ENCODE measurements around the gene OR2T6. TPM values are rescaled to one million over a fixed set of nuclear protein-coding genes. Genes with fewer than 3 reads are reported as not detected.
"Not testable (repeated sequence)": the region's sequence is repeated elsewhere in the genome, so short reads cannot be mapped to it uniquely, and the experiment has no call there.

The OR2T6 gene
- total and polyA plus RNA-seq, 12 donors = not detected

DNA sequence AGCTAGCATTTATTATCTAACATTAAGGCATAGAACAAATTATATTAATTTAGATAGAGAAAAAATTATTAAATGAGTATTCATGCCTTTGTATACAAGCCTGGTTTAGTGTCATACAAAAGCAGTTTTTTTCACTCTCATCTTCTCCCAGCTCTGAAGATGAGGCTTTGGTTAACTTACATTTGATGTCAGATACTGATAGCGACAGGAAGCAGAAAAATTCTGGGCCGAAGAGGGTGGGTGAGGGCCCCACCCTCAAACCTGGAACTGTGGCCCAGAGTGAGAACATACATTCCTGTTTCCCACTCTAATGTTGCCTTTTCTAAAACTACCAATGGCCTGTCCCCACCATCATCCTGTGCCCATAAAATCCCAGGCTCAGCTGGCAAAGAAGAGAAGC is 42.3 kb downstream of the OR2T6 start:
- no peak for ATAC-seq
- 62 to 71% methylated on average over 2 of the region's 2 CpGs for WGBS, 2 donors
- intact Hi-C loops (cut with DNase I) = no loop called here
- no peaks in the 10 kb centered on the region for H3K4me1 ChIP-seq
- no peak overlapping the region for H3K27ac ChIP-seq
- DNase-seq = no peak
- no peaks in the 10 kb centered on the region for H3K27me3 ChIP-seq
- TF ChIP-seq, protein P1, sequence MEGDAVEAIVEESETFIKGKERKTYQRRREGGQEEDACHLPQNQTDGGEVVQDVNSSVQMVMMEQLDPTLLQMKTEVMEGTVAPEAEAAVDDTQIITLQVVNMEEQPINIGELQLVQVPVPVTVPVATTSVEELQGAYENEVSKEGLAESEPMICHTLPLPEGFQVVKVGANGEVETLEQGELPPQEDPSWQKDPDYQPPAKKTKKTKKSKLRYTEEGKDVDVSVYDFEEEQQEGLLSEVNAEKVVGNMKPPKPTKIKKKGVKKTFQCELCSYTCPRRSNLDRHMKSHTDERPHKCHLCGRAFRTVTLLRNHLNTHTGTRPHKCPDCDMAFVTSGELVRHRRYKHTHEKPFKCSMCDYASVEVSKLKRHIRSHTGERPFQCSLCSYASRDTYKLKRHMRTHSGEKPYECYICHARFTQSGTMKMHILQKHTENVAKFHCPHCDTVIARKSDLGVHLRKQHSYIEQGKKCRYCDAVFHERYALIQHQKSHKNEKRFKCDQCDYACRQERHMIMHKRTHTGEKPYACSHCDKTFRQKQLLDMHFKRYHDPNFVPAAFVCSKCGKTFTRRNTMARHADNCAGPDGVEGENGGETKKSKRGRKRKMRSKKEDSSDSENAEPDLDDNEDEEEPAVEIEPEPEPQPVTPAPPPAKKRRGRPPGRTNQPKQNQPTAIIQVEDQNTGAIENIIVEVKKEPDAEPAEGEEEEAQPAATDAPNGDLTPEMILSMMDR (IDR thresholded peaks at IDR 0.05) = no peak
- H3K4me3 ChIP-seq = no peak overlapping the region
- peaks cover 0 to 36% (median 10%) of the 10 kb centered on the region in 11 donors for H3K9me3 ChIP-seq
- no peaks in the 10 kb centered on the region for H3K36me3 ChIP-seq

GRCh38 chr1:248421384-248421783 is 45.8 kb downstream of the OR2T6 start:
- 11 to 14% methylated on average over 1 of the region's 1 CpG for whole genome bisulfite sequencing, 2 donors
- ATAC-seq = no peak

GRCh38 chr1:248427526-248428191 is 52.1 kb downstream of the OR2T6 start:
- intact Hi-C loops (cut with DNase I); DNase-seq; H3K27ac ChIP-seq; H3K27me3 ChIP-seq; H3K4me1 ChIP-seq; H3K4me3 ChIP-seq; ATAC-seq; H3K36me3 ChIP-seq: not testable (repeated sequence)
- WGBS, 2 donors = 48 to 51% methylated on average over 3 of the region's 3 CpGs
- H3K9me3 ChIP-seq = peaks cover 0 to 14% (median 0%) of the 10 kb centered on the region in 11 donors

More at GRCh38 chr1:248421384-248421783, 45.8 kb downstream of the OR2T6 start:
- no peaks in the 10 kb centered on the region for H3K27me3 ChIP-seq
- H3K36me3 ChIP-seq = no peaks in the 10 kb centered on the region
- no peak overlapping the region for H3K27ac ChIP-seq
- intact Hi-C loops (cut with DNase I) = no loop called here
- TF ChIP-seq, protein P1 (IDR thresholded peaks at IDR 0.05) = no peak
- DNase-seq = no peak
- H3K4me1 ChIP-seq = no peaks in the 10 kb centered on the region
- H3K9me3 ChIP-seq = peaks cover 0 to 46% (median 10%) of the 10 kb centered on the region in 11 donors
- no peak overlapping the region for H3K4me3 ChIP-seq

DNA sequence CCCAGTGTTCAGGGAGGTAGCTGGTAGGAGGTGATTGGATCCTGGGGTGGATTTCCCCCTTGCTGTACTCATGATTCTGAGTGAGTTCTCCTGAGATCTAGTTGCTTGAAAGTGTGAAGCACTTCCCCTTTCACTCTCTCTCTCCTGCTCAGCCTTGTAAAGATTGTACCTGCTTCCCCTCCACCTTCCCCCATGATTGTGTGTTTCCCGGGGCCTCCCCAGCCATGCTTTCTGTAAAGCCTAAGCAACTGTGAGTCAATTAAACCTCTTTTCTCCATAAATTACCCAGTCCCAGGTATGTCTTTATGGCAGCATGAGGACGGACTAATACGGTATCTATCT is 52.6 kb downstream of the OR2T6 start:
- not testable (repeated sequence) for DNase-seq, ATAC-seq
- 78 to 85% methylated on average over 3 of the region's 3 CpGs for WGBS, 2 donors

DNA sequence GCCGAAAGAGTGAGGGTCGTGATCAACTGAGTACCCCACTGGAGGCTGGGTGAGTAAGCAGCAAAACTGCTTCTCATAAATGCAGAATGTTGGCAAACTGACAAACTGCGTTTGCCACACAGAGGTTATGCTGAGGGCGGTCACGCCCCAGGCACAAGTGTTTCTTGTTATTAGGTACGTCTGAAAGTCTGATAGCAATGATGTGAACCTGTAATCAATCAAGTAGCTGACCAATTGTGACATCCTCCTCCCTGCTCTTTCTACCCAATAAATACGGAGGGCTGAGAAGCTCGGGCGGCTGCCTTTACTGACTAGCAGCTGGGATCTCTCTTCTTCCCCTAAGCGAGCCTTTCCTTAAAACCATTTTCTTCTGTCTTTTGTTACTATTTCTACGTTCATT is 56.1 kb downstream of the OR2T6 start:
- DNase-seq; H3K4me1 ChIP-seq; H3K4me3 ChIP-seq; H3K27ac ChIP-seq; H3K9me3 ChIP-seq; H3K27me3 ChIP-seq; H3K36me3 ChIP-seq; intact Hi-C loops (cut with DNase I); ATAC-seq: not testable (repeated sequence)
- 63 to 71% methylated on average over 11 of the region's 11 CpGs for WGBS, 2 donors

More for the DNA sequence above, 52.6 kb downstream of the OR2T6 start:
- H3K9me3 ChIP-seq; H3K27me3 ChIP-seq; H3K36me3 ChIP-seq; H3K4me3 ChIP-seq; intact Hi-C loops (cut with DNase I); H3K4me1 ChIP-seq; H3K27ac ChIP-seq: not testable (repeated sequence)

GRCh38 chr1:248432201-248432600 is 56.7 kb downstream of the OR2T6 start:
- ATAC-seq; H3K27me3 ChIP-seq; H3K4me1 ChIP-seq; H3K27ac ChIP-seq; H3K4me3 ChIP-seq; H3K9me3 ChIP-seq; intact Hi-C loops (cut with DNase I); H3K36me3 ChIP-seq; DNase-seq: not testable (repeated sequence)
- WGBS, 2 donors = 51% methylated on average over 3 to 4 of the region's 4 CpGs

- intact Hi-C loops (cut with DNase I); H3K4me1 ChIP-seq; H3K27me3 ChIP-seq; H3K9me3 ChIP-seq; H3K4me3 ChIP-seq; H3K36me3 ChIP-seq; DNase-seq; ATAC-seq; H3K27ac ChIP-seq: not testable (repeated sequence)
- WGBS, 2 donors = 89 to 94% methylated on average over 15 to 36 of the region's 38 CpGs
Observed at GRCh38 chr1:248433811-248434415, 58.4 kb downstream of the OR2T6 start.

- not testable (repeated sequence) for H3K27me3 ChIP-seq, ATAC-seq
Observed at GRCh38 chr1:248434913-248435312, 59.4 kb downstream of the OR2T6 start.

GRCh38 chr1:248436303-248436702 is 60.8 kb downstream of the OR2T6 start:
- H3K4me3 ChIP-seq; H3K4me1 ChIP-seq; H3K36me3 ChIP-seq; H3K27me3 ChIP-seq; H3K27ac ChIP-seq; H3K9me3 ChIP-seq; ATAC-seq; DNase-seq; intact Hi-C loops (cut with DNase I): not testable (repeated sequence)
- WGBS, 2 donors = 65 to 66% methylated on average over 3 of the region's 3 CpGs

More at GRCh38 chr1:248434913-248435312, 59.4 kb downstream of the OR2T6 start:
- H3K36me3 ChIP-seq; H3K27ac ChIP-seq; H3K9me3 ChIP-seq; intact Hi-C loops (cut with DNase I); DNase-seq; H3K4me3 ChIP-seq; H3K4me1 ChIP-seq: not testable (repeated sequence)
- 89 to 92% methylated on average over 3 to 4 of the region's 6 CpGs for WGBS, 2 donors
